Mammary epithelial cell (primary cell): ENCODE results near the gene CHADL.

Experiments
- EZH2 ChIP-seq: IDR thresholded peaks from 2 replicates; pipeline ENCODE4 v1.6.1; 2012; ENCODE audit warnings: low read length, inconsistent platforms, borderline replicate concordance
- TF ChIP-seq, protein P1 (sequence below), 2 donors: IDR thresholded peaks in 1 of 2; conservative IDR thresholded peaks in 1 of 2; 2 replicates each; pipeline ENCODE4 v1.5.1; 2011 to 2012; ENCODE audit warnings: inconsistent platforms in 2 of 2, low read length in 2 of 2, mild to moderate bottlenecking in 2 of 2, control low read depth in 1 of 2, low read depth in 1 of 2; ENCODE audit not compliant: insufficient read depth in 1 of 2; ENCODE audit errors: extremely low read depth in 1 of 2

DNA sequence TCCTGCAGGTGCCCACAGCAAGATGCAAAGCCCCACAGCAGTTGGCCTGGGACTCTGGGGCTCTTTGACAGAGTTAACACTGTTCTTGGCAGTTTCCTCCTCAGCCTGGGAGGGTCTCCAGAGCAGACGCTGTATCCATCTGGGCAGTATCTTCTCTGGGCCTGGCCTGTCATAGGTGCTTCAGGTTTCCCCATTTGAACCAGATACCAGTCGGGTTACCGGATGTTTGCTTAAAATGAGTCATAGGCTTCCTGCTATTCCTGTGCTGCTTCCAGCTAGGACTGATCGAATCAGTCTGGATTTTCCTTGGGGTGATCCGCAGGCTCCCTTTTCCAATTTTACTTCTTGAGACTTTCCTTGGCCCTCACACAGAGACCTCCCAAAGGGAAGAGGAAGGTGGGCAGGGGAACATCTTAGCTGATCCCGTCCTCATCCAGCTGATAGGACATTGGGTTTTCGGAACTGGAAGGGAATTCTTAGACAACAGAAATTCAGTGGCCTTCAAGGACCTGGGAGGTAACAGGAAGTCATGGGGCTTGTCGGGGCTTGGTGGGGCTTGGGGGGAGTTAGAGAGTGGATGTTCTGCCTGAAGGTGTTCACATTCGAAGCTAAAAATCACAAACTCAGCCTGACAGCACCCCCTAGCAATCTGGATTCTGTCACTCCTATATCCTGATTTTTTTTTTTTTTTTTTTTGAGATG lies 47.7 kb upstream of the CHADL start:
- TF ChIP-seq, protein P1, sequence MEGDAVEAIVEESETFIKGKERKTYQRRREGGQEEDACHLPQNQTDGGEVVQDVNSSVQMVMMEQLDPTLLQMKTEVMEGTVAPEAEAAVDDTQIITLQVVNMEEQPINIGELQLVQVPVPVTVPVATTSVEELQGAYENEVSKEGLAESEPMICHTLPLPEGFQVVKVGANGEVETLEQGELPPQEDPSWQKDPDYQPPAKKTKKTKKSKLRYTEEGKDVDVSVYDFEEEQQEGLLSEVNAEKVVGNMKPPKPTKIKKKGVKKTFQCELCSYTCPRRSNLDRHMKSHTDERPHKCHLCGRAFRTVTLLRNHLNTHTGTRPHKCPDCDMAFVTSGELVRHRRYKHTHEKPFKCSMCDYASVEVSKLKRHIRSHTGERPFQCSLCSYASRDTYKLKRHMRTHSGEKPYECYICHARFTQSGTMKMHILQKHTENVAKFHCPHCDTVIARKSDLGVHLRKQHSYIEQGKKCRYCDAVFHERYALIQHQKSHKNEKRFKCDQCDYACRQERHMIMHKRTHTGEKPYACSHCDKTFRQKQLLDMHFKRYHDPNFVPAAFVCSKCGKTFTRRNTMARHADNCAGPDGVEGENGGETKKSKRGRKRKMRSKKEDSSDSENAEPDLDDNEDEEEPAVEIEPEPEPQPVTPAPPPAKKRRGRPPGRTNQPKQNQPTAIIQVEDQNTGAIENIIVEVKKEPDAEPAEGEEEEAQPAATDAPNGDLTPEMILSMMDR (conservative IDR thresholded peaks at IDR 0.05 in 1 of 2, IDR thresholded peaks at IDR 0.05 in 1 of 2; ENCODE audit: extremely low read depth in 1 of 2, insufficient read depth in 1 of 2, low read depth in 1 of 2, low read length in 2 of 2): peak in 1 of 2 donors; percentile 12
- no peak for TF ChIP-seq EZH2
